ENCODE data around the gene NUDT22. TPM values are rescaled to one million over a fixed set of nuclear protein-coding genes. Genes with fewer than 3 reads are reported as not detected.

Gene NUDT22
- polyA plus RNA-seq, 4 donors, result 40.0 to 140 (median 95.3) TPM

GRCh38 chr11:64208796-64209562, 17.1 kb upstream of the NUDT22 start:
- DNase-seq (no peak), FAIRE-seq (no peak)
- Histone ChIP-seq H3K9me3 (ENCODE audit: control insufficient read depth in 2 of 2, insufficient read depth in 1 of 2, low read depth in 1 of 2, low read length in 1 of 2) (no peaks in the 10 kb centered on the region), H3K4me1 (ENCODE audit: control insufficient read depth in 3 of 3, insufficient read depth in 2 of 3, low read depth in 1 of 3, low read length in 2 of 3) (peaks cover 0 to 37% (median 0%) of the 10 kb centered on the region in 3 donors), H3K4me3 (ENCODE audit: low read depth in 1 of 3, low read length in 3 of 3) (no peak overlapping the region), H3K36me3 (ENCODE audit: control insufficient read depth in 3 of 3, insufficient read depth in 2 of 3, low read depth in 1 of 3, low read length in 3 of 3) (peaks cover 2 to 83% (median 3%) of the 10 kb centered on the region in 3 donors), H3K27me3 (ENCODE audit: control insufficient read depth in 3 of 3, insufficient read depth in 3 of 3, low read length in 3 of 3) (no peaks in the 10 kb centered on the region), H3K27ac (ENCODE audit: low read depth in 1 of 3, low read length in 2 of 3) (peak overlapping the region in 1 of 3 donors; percentile 71)
- 87 to 95% (median 88%) methylated on average over 18 of the region's 18 CpGs for WGBS, 3 donors

DNA sequence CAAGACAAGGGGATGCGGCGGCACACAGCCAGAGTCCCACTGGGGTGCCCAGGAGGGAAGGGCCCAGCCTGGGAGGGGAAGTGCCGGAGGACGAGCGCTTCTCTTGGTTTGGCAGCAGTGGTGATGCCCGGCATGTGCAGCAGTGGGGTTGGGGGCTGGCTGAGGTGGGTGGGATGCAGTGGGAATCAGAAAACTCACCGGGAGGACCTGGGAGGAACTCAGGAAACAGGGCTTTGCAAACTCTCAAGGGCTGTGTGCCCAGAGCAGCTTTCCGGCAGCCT, 16.6 kb upstream of the NUDT22 start:
- no peak overlapping the region for H3K27ac ChIP-seq (ENCODE audit: low read depth in 1 of 3, low read length in 2 of 3)
- 91 to 97% (median 92%) methylated on average over 8 of the region's 8 CpGs for WGBS, 3 donors

DNA sequence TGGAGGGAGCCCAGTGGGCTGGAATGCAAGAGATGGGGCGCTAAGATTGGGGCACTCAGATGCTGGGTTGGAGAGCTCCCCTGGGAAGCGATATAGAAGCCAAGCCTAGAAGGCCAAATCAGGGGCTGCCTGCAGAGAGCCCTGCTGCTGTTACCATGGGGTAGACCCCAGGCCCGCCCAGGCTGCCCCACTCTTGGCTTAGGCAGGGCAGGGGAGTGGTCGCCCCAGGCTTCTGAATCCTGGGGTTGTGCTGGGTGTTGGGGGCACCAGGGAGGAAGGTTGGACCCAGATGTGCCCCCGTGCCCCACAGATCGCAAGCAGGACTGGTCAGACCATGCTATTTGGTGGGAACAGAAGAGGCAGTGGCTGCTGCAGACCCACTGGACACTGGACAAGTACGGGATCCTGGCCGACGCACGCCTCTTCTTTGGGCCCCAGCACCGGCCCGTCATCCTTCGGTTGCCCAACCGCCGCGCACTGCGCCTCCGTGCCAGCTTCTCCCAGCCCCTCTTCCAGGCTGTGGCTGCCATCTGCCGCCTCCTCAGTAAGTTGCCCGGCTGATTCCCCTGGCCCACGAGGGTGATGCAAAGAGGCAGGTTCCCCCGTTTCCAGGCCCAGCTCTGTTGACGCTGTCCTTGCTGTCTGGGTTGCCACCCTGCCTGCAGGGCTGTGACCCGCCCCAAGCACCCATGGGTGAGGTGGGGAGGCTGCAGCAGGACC, 15.6 kb upstream of the NUDT22 start:
- 94 to 95% (median 95%) methylated on average over 19 to 24 of the region's 24 CpGs for WGBS, 3 donors
- H3K36me3 ChIP-seq (ENCODE audit: control insufficient read depth in 3 of 3, insufficient read depth in 2 of 3, low read depth in 1 of 3, low read length in 3 of 3), result peaks cover 2 to 74% (median 4%) of the 10 kb centered on the region in 3 donors
- peaks cover 0 to 27% (median 0%) of the 10 kb centered on the region in 3 donors for H3K4me1 ChIP-seq (ENCODE audit: control insufficient read depth in 3 of 3, insufficient read depth in 2 of 3, low read depth in 1 of 3, low read length in 2 of 3)
- DNase-seq (no peak), FAIRE-seq (no peak)
- H3K27me3 ChIP-seq (ENCODE audit: control insufficient read depth in 3 of 3, insufficient read depth in 3 of 3, low read length in 3 of 3), result no peaks in the 10 kb centered on the region
- no peak overlapping the region for H3K27ac ChIP-seq (ENCODE audit: low read depth in 1 of 3, low read length in 2 of 3)
- H3K9me3 ChIP-seq (ENCODE audit: control insufficient read depth in 2 of 2, insufficient read depth in 1 of 2, low read depth in 1 of 2, low read length in 1 of 2), result no peaks in the 10 kb centered on the region
- H3K4me3 ChIP-seq (ENCODE audit: low read depth in 1 of 3, low read length in 3 of 3), result no peak overlapping the region

More for the DNA sequence above, 16.6 kb upstream of the NUDT22 start:
- Histone ChIP-seq H3K9me3 (ENCODE audit: control insufficient read depth in 2 of 2, insufficient read depth in 1 of 2, low read depth in 1 of 2, low read length in 1 of 2) (no peaks in the 10 kb centered on the region), H3K36me3 (ENCODE audit: control insufficient read depth in 3 of 3, insufficient read depth in 2 of 3, low read depth in 1 of 3, low read length in 3 of 3) (peaks cover 2 to 78% (median 3%) of the 10 kb centered on the region in 3 donors), H3K4me3 (ENCODE audit: low read depth in 1 of 3, low read length in 3 of 3) (no peak overlapping the region), H3K27me3 (ENCODE audit: control insufficient read depth in 3 of 3, insufficient read depth in 3 of 3, low read length in 3 of 3) (no peaks in the 10 kb centered on the region), H3K4me1 (ENCODE audit: control insufficient read depth in 3 of 3, insufficient read depth in 2 of 3, low read depth in 1 of 3, low read length in 2 of 3) (peaks cover 0 to 32% (median 0%) of the 10 kb centered on the region in 3 donors)
- no peak for FAIRE-seq
- no peak for DNase-seq

DNA sequence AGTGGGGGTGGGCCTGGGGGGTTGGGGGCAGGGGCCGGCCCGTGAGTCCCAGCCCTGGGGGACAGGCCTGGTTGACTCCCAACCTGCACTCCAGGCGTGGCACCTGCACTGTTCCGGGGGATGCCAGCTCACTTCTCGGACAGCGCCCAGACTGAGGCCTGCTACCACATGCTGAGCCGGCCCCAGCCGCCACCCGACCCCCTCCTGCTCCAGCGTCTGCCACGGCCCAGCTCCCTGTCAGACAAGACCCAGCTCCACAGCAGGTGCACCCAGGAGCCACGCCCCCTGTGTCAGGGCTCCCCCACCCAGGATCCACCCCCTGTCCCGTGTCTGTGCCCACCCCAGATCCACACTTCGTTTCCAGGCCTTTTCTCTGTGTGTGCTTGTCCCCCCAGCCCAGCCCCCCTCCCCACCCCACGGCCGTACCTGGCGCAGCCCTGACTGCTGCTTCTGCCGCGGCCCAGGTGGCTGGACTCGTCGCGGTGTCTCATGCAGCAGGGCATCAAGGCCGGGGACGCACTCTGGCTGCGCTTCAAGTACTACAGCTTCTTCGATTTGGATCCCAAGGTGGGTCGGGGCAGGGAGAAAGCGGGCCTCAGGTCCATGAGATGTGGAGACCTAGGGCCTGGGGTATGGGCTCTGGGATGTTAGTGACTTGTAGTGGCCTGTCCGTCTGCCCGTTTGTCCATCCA, 14.7 kb upstream of the NUDT22 start:
- no peaks in the 10 kb centered on the region for H3K9me3 ChIP-seq (ENCODE audit: control insufficient read depth in 2 of 2, insufficient read depth in 1 of 2, low read depth in 1 of 2, low read length in 1 of 2)
- H3K4me1 ChIP-seq (ENCODE audit: control insufficient read depth in 3 of 3, insufficient read depth in 2 of 3, low read depth in 1 of 3, low read length in 2 of 3), result peaks cover 0 to 18% (median 0%) of the 10 kb centered on the region in 3 donors
- no peak overlapping the region for H3K27ac ChIP-seq (ENCODE audit: low read depth in 1 of 3, low read length in 2 of 3)
- FAIRE-seq, result no peak
- no peak overlapping the region for H3K4me3 ChIP-seq (ENCODE audit: low read depth in 1 of 3, low read length in 3 of 3)
- peaks cover 2 to 69% (median 4%) of the 10 kb centered on the region in 3 donors for H3K36me3 ChIP-seq (ENCODE audit: control insufficient read depth in 3 of 3, insufficient read depth in 2 of 3, low read depth in 1 of 3, low read length in 3 of 3)
- H3K27me3 ChIP-seq (ENCODE audit: control insufficient read depth in 3 of 3, insufficient read depth in 3 of 3, low read length in 3 of 3), result no peaks in the 10 kb centered on the region
- 83 to 86% (median 85%) methylated on average over 23 to 30 of the region's 30 CpGs for WGBS, 3 donors
- no peak for DNase-seq

DNA sequence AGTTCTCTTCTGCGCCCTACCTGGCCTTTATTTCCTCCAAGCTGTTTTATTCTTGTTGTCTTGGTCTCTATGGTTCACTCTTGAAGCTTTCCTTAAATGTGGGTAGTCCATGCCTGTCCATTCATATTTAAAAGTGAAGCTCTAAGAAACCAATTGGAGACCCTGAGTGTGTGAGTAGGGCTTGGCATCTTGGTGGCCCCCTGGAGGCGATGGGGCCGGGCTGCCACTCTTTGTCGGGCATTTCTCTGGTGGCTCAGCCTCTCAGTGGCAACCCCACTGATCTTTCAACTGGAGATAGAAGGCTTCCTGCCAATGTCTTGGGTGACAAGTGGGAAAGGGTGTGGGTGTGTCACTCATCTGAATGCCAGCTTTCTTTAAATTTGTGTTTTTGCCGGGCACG, 9.2 kb upstream of the NUDT22 start:
- no peaks in the 10 kb centered on the region for H3K9me3 ChIP-seq (ENCODE audit: control insufficient read depth in 2 of 2, insufficient read depth in 1 of 2, low read depth in 1 of 2, low read length in 1 of 2)
- FAIRE-seq (no peak), DNase-seq (no peak)
- peaks cover 5 to 54% (median 6%) of the 10 kb centered on the region in 3 donors for H3K36me3 ChIP-seq (ENCODE audit: control insufficient read depth in 3 of 3, insufficient read depth in 2 of 3, low read depth in 1 of 3, low read length in 3 of 3)
- H3K27ac ChIP-seq (ENCODE audit: low read depth in 1 of 3, low read length in 2 of 3), result no peak overlapping the region
- H3K4me1 ChIP-seq (ENCODE audit: control insufficient read depth in 3 of 3, insufficient read depth in 2 of 3, low read depth in 1 of 3, low read length in 2 of 3), result no peaks in the 10 kb centered on the region
- H3K27me3 ChIP-seq (ENCODE audit: control insufficient read depth in 3 of 3, insufficient read depth in 3 of 3, low read length in 3 of 3), result no peaks in the 10 kb centered on the region
- WGBS, 3 donors, result 85 to 89% (median 86%) methylated on average over 6 of the region's 6 CpGs
- no peak overlapping the region for H3K4me3 ChIP-seq (ENCODE audit: low read depth in 1 of 3, low read length in 3 of 3)

DNA sequence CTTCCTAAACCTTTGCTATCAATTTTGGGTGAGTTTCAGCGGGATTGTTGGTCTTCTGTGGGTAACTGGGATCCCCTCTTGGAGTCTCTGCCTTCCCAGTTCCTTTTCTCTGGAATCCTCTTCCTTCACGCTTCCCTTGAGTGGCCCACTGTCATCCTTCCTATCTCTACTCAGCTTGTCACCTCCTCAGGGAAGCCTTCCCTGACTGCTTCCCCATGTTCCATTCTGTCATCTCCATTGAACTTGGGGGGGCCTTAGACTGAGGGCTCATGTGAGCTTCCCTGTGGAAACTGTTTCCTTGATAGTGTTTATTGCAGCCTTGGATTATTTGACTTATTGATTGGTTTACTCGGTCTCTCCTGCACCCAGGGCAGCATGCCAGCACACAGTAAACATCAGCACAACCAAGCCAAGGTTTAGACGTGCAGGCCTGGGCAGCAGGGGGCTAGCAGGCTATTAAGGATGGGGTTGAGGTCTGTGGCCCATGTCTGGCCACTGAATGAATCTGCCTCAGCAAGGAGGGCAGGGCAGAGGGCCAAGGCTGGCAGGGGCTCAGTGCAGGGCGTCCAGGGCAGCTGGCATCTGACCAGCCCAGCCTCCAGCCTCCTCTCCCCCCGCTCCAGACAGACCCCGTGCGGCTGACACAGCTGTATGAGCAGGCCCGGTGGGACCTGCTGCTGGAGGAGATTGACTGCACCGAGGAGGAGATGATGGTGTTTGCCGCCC, 7.3 kb upstream of the NUDT22 start:
- Histone ChIP-seq H3K27me3 (ENCODE audit: control insufficient read depth in 3 of 3, insufficient read depth in 3 of 3, low read length in 3 of 3) (no peaks in the 10 kb centered on the region), H3K36me3 (ENCODE audit: control insufficient read depth in 3 of 3, insufficient read depth in 2 of 3, low read depth in 1 of 3, low read length in 3 of 3) (peaks cover 5 to 60% (median 6%) of the 10 kb centered on the region in 3 donors), H3K4me1 (ENCODE audit: control insufficient read depth in 3 of 3, insufficient read depth in 2 of 3, low read depth in 1 of 3, low read length in 2 of 3) (no peaks in the 10 kb centered on the region), H3K27ac (ENCODE audit: low read depth in 1 of 3, low read length in 2 of 3) (no peak overlapping the region), H3K4me3 (ENCODE audit: low read depth in 1 of 3, low read length in 3 of 3) (no peak overlapping the region), H3K9me3 (ENCODE audit: control insufficient read depth in 2 of 2, insufficient read depth in 1 of 2, low read depth in 1 of 2, low read length in 1 of 2) (no peaks in the 10 kb centered on the region)
- 29 to 67% (median 39%) methylated on average over 11 of the region's 11 CpGs for WGBS, 3 donors
- DNase-seq (peak in 1 of 2 donors; percentile 61), FAIRE-seq (no peak)

DNA sequence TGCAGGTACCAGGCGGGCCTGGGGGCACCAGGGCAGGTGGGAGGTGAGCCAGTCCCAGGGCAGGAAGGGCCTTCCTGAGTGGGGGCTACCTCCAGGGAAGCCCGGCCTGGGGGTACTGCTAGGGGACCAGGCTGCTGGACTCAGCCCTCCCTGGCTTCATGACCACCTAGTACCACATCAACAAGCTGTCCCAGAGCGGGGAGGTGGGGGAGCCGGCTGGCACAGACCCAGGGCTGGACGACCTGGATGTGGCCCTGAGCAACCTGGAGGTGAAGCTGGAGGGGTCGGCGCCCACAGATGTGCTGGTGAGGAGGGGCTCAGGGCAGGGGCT, 6.8 kb upstream of the NUDT22 start:
- Histone ChIP-seq H3K27ac (ENCODE audit: low read depth in 1 of 3, low read length in 2 of 3) (no peak overlapping the region), H3K4me3 (ENCODE audit: low read depth in 1 of 3, low read length in 3 of 3) (no peak overlapping the region), H3K9me3 (ENCODE audit: control insufficient read depth in 2 of 2, insufficient read depth in 1 of 2, low read depth in 1 of 2, low read length in 1 of 2) (no peaks in the 10 kb centered on the region), H3K27me3 (ENCODE audit: control insufficient read depth in 3 of 3, insufficient read depth in 3 of 3, low read length in 3 of 3) (no peaks in the 10 kb centered on the region), H3K4me1 (ENCODE audit: control insufficient read depth in 3 of 3, insufficient read depth in 2 of 3, low read depth in 1 of 3, low read length in 2 of 3) (no peaks in the 10 kb centered on the region), H3K36me3 (ENCODE audit: control insufficient read depth in 3 of 3, insufficient read depth in 2 of 3, low read depth in 1 of 3, low read length in 3 of 3) (peaks cover 5 to 65% (median 6%) of the 10 kb centered on the region in 3 donors)
- no peak for FAIRE-seq
- DNase-seq, result no peak
- whole genome bisulfite sequencing, 3 donors, result 84 to 90% (median 86%) methylated on average over 7 of the region's 7 CpGs

DNA sequence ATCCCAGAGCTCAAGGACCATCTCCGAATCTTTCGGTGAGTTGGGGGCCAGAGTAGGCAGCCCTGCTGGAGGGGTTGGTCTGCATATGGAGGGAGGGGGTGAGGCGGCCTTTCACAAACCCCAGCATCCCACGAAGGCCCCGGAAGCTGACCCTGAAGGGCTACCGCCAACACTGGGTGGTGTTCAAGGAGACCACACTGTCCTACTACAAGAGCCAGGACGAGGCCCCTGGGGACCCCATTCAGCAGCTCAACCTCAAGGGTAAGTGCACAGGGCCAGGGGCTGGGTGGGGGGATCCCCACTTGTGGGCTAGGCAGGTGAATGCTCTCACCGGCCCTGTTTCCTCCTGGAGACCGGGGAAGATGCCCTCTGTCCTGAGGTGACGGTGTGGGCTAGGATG, 6.3 kb upstream of the NUDT22 start:
- peaks cover 5 to 69% (median 6%) of the 10 kb centered on the region in 3 donors for H3K36me3 ChIP-seq (ENCODE audit: control insufficient read depth in 3 of 3, insufficient read depth in 2 of 3, low read depth in 1 of 3, low read length in 3 of 3)
- no peaks in the 10 kb centered on the region for H3K4me1 ChIP-seq (ENCODE audit: control insufficient read depth in 3 of 3, insufficient read depth in 2 of 3, low read depth in 1 of 3, low read length in 2 of 3)
- H3K9me3 ChIP-seq (ENCODE audit: control insufficient read depth in 2 of 2, insufficient read depth in 1 of 2, low read depth in 1 of 2, low read length in 1 of 2), result no peaks in the 10 kb centered on the region
- DNase-seq, result no peak
- WGBS, 3 donors, result 88 to 95% (median 88%) methylated on average over 8 to 10 of the region's 10 CpGs
- no peak for FAIRE-seq
- no peaks in the 10 kb centered on the region for H3K27me3 ChIP-seq (ENCODE audit: control insufficient read depth in 3 of 3, insufficient read depth in 3 of 3, low read length in 3 of 3)
- H3K4me3 ChIP-seq (ENCODE audit: low read depth in 1 of 3, low read length in 3 of 3), result no peak overlapping the region
- H3K27ac ChIP-seq (ENCODE audit: low read depth in 1 of 3, low read length in 2 of 3), result no peak overlapping the region

Data from small intestine (tissue), 7 donors.